GM21367 (cell line): ENCODE results near the gene WBP2NL.

Source experiments
- ATAC-seq: cut with Tn5 transposase; IDR thresholded peaks from one replicate; pipeline ENCODE4 v1.9.1; 2021; ENCODE audit not compliant: unreplicated experiment

Gene WBP2NL

DNA sequence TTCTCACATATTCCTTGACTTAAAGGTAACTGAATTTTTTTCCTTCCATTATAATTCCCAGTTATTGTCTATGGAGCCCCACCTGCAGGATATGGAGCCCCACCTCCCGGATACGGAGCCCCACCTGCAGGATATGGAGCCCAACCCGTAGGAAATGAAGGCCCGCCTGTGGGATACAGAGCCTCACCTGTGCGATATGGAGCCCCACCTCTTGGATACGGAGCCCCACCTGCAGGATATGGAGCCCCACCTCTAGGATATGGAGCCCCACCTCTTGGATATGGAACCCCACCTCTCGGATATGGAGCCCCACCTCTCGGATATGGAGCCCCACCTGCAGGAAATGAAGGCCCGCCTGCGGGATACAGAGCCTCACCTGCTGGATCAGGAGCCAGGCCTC, 28.1 kb downstream of the WBP2NL start:
- ATAC-seq, result no peak

DNA sequence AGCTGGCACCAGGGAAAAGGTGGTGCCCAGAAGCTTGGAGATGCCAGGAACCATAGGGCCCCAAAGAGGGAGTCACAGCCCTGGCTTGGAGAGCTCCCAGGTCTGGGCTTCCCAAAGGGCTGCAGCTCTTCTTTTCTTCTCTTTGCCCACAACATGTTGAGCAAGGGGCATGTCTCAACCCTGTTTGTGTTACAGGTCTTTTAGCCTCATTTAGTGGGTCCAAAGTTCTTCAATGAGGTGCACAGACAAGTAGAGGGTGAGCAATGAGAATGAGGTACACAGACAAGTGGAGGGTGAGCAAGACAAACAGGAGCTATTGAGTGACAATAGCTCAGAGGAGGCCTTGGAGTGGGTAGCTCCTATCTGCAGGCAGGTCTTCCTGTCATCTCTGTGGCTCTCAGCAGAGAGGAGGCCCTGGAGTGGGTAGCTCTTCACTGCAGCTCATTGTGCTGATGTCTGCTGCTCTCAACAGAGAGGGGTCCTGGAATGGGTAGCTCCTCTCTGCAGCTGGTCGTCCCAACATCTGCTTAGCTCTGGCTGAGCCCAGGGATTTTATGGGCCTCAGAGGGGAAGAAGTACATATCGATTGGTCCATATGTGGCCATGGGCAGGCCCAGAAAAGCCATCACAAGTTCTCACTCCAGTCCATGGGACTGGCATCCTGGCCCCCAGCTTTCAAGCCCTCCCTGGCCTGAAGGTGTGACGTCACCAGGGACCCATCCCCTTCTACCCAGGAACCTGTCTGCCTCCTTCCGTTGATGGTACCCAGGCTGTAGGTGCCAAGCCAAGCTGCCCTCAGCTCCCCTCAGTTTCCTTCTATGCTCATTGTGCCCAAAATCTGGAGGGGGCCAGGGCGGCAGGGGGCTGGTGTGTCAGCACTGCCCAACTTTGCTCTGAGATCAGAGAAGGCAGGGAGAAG, 34.9 kb downstream of the WBP2NL start:
- no peak for ATAC-seq

DNA sequence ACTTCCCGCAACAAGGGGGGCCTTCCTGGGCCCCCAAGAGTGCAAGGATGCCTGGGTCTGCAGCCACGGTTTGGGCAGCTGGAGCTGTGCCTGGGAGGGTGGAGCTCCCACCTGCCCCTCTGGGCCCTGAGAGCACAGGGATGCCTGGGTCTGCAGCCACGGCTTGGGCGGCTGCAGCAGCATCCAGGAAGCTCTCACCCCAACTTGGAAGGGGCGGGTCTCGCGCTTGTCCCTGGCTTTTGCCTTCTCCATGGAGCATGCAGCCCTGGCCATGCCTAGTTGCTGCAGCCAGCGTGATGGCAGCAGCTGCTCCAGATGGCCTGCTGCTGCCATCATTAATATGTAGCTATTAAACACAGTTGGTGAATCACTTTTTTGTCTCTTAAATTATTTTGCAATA, 36.7 kb downstream of the WBP2NL start:
- no peak for ATAC-seq

DNA sequence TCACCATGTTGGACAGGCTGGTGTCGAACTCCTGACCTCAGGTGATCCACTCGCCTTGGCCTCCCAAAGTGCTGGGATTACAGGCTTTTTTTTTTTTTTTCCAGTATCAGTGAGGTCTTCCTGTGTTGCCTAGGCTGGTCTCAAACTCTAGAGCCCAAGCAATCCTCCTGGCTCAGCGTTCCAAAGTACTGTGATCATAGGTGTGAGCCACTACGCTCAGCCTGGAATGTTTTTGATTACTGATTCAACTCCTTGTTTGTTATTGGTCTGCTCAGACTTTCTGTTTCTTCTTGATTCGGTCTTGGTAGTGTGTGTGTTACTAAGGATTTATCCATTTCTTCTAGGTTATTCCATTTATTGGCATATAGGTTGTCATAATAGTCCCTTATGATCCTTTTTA, 40.7 kb downstream of the WBP2NL start:
- no peak for ATAC-seq

DNA sequence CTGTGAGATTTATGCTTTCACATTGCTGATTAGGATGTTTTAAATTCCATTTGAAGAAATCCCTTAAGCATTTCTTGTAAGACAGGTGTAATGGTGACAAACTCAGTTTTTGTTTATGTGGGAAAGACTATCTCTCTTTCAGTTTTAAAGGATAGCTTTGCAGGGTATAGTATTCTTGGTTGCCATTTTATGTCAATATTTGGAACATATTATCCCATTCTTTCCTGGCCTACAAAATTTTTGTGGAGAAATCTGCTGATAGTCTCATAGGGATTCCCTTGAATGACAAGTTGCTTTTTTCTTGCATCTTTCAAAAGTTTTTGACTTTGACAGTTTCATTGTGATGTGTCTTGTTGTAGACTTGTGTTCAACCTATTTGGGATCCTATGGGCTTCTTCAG, 43.2 kb downstream of the WBP2NL start:
- ATAC-seq, result no peak

DNA sequence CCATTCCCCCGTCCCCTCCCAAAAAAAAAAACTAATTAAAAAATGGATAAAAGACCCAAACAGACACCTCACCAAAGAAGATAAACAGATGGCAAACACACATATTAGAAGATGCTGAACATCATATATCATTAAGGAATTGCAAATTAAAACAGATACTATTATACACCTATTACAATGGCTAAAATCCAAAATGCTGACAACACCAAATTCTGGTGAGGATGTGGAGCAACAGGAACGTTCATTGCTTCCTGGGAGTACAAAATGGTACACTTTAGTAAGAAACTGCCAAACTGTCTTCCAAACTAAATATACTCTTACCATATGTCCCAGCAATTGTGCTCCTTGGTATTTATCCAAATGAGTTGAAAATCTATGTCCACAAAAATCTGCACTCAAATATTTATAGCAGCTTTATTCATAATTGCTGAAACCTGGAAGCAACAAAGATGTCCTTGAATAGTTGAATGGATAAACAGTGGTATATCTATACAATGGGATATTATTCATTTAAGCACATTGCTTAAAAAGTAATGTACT, 52.1 kb downstream of the WBP2NL start:
- ATAC-seq, result no peak

DNA sequence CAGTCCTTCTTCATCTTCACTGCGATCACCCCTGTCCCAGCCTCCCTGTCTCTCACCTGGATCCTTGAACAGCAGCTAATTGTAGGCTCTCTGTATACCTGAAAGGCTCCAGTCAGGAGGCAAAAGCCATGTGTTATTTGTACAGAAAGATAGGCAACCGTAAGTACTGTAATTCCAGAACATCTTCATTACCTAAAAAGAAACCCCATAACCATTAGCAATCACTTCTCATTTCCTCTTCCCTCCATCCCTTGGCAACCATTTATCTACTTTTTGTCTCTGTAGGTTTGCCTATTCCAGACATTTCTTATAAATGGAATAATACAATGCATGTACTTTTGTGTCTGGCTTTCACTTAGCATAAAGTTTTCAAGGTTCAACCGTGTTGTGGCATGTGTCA, 54.2 kb downstream of the WBP2NL start:
- no peak for ATAC-seq

DNA sequence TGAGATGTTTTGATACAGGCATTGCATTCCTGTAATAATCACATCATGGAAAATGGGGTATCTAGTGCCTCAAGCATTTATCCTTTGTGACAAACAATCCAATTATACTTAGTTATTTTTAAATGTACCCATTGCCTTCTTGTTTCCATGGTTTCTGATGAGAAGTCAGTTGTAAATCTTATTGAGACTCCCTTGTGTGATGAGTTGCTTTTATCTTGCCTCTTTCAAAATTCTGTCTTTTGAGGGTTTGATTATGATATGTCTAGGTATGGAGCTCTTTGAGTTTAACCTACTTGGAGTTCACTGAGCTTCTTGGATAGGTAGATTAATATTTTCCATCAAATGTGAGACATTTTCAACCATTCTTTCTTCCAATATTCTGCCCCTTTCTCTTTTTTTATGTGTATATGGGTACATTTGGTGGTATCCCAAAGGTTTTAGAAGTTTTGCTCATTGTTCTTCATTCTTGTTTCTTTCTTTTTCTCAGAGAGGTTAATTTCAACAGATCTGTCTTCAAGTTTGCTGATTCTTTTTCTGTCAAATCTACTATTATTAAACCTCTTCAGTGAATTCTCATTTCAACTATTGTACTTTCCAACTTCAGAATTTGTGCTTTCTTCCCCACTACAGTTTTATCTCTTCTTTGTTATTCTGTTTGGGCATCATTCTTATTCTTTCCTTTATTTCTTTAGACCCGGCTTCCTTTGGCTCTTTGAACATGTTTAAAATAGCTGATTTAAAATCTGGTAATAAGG, 58.3 kb downstream of the WBP2NL start:
- ATAC-seq, result no peak

DNA sequence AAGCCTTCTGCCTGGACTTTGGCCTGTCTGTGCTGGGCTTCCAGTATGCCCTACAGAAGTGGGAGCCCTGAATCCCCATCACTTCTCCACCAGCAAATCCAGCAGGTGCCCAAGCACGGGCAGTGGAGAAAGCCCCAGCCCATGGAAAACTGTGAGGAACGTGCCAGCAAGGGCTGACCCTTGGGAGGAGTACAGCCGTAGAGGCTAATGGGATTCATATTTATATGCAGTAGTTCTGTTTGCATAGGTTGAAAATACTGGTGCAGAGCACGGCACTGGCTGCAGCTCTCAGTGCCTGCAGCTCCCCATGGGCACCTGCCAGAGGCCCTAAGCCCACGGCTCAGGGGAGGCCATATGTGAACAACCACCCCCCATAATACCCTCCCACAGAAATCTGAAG, 61.9 kb downstream of the WBP2NL start:
- no peak for ATAC-seq

DNA sequence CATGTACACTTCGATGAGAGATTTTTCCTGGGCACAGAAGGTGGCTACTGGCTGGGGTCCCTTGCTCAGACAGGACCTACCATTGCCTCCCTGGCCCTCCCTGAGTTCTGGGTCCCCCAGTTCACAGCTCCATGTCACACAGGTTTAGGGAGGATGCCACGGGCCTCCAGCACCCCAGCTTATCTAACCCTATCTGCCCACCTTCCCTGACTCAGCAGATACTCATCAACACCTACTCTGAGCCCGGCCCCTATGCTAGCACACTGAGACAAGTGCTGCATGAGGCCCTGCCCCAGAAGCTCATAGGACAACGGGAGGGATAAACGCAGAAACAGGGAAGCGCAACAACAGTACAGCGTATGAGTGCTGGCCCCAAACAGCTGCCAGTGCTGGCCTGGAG, 62.5 kb downstream of the WBP2NL start:
- no peak for ATAC-seq

DNA sequence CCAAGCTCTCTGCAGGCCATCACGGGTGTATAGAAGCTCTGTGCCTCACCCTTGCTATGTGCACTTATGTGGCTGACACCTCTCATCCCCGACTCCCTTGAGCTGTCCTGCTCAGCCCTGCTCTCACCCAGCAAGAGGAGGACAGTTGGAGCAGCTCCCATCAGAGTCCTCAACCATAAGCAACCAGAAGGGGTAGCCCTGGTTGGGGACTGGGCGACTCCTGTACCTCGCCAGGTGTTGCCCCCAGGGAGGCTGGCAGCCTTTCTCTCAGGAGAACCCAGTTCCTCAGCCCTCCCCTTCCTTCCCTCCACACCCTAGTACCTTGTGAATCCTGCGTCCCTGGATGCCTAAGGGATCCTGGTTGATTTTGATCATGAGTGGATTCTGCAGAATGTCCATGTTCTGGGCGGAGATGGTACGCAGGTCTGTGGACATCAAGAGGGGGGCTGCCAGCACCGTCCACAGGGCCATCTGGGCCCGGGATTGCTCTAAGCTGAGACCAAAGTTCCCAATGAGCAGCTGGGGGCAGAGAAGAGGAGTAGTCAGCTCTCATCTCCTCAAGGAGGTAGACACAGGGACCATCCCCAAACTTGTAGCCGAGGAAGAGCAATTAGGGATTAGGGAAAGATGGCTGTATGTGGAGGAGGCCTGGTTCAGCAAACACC, 64.0 kb downstream of the WBP2NL start:
- no peak for ATAC-seq

DNA sequence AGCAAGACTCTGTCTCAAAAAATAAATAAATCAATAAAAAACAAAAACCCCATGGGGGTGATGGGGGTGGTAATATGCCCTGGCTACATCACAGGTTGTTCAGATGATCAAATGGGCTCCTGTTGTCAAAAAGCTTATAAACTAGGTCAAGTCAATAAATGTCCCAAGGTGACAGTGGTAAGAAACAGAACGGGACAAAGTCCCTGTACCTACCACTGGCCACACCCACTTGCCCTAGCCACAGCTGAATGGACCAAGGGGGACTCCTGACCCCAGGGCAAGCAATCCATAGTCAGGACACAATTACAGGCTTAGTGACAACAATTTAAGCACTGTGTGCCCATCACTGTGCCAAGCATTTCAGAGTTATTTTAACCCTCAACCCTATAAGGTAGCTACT, 66.0 kb downstream of the WBP2NL start:
- no peak for ATAC-seq

DNA sequence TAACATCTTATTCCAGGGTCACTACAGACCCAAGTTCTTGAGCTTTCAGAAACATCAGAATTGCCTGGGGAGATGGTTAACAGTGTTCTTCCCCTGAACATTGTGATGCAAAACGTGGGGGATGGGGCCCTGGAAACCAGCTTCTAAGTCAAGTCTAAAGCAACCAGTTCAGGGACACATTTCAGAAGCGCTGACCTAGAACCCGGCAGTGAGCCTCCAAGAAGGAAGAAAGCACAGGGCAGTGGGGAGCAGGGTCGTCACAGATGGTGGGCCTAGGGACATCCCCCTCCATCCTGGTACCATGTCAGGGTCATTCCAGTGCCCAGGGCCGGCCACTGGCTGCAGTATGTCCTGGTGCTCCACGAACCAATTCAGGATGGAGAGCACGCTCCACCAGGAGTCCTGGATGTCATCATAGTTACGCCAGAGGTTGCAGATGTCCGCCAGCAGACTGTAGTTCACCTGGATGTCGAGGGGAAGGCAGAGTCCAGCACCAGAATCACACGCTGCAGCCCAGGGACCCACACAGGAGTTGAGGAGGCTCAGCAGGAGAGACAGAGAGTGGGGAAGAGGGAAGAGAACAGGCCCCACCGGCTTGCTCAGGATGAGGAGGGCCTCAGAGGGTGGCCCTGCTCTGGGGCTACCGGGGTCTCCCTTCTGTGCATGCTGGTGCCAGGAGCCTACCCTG, 67.0 kb downstream of the WBP2NL start:
- no peak for ATAC-seq

DNA sequence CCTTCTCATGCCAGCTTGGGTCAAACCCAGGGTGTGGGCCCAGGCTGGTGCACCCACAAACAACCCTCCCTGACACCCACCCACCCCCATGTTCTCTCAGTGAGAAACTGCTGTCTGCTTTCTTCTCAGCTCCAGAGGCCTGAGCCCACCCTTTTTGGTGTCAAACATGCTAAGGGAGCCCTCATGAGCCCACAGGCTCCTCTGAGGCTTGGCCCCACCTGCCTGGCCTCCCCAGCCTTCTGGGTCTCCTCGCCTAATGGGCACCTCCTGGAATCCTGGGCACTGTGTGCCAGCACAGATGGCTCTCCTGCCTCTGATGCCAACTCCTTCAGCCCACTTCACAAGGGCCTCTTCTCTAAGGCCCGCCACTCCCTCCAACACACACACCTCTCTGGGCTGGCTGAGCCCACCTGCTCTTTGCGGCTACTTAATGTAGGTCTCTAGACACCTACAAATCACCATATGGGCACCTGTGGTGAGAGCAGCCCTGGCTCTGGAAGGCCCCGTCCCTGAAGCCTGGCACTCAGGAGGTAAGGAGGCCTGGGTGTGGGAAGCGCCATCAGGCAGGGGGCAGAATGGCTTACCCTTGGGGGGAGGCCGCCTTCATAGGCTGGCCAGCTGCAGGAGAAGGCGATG, 67.7 kb downstream of the WBP2NL start:
- ATAC-seq, result no peak

DNA sequence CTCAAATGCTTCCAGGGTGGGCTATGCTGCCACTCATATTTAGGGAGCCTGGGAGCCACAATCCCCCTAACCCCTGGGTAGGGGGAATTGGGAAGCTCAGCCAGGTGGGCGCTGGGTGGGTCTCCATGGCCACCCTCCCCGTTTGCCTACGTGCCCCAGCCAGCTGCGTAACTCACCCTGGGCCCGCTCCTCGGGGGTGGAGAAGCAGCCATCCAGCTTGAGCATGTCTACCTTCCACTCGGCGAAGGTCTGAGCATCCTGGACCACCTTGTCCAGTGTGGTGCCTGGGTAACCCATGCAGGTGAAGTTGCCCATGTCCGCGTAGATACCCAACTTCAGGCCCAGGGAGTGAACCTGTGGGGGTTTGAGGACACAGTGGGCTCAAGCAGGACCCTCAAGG, 68.3 kb downstream of the WBP2NL start:
- no peak for ATAC-seq

DNA sequence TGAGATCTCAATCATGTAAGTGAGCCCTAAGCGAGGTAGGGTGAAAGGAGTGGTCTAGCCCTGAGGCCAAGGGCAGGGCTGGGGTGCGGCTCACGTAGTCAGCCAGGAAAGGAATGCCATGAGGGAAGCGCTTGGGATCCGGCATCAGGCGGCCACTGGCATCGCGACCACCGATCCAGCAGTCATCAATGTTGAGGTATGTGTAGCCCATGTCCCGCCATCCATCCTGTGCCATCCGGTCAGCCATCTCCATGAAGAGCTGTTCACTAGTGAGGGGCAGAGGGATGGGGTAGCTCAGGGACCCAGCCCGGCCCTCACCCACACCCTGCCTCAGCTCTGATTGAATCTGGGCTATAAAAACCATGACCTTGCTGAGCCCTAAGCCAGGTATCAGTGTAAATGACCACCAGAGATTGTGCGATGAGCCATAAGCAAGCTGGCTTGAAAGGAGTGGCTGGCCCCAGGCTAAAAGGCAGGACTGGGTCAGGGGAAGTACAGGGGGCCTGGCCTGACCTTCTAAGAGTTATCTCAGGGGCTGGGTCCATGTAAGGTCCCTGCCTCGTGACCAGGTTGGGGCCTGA, 69.2 kb downstream of the WBP2NL start:
- no peak for ATAC-seq

DNA sequence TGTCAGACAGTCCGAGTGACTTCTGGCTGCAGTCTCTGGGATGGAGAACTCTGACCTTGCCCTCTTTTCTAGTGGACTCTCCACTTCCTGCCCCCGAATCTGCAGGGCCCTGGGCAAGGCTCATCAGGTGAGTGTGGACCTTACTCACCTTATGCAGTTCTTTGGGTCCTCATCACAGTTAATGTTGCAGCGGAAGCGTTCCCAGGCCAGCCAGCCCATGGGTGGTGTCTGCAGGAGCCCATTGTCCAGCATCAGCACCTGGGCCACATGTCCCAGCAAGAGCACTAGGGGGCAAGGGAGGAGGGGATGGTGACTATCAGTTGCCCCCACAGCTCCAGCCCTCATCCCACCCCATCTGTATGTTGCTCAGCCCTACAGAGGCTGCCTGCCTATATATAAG, 69.7 kb downstream of the WBP2NL start:
- ATAC-seq, result no peak

DNA sequence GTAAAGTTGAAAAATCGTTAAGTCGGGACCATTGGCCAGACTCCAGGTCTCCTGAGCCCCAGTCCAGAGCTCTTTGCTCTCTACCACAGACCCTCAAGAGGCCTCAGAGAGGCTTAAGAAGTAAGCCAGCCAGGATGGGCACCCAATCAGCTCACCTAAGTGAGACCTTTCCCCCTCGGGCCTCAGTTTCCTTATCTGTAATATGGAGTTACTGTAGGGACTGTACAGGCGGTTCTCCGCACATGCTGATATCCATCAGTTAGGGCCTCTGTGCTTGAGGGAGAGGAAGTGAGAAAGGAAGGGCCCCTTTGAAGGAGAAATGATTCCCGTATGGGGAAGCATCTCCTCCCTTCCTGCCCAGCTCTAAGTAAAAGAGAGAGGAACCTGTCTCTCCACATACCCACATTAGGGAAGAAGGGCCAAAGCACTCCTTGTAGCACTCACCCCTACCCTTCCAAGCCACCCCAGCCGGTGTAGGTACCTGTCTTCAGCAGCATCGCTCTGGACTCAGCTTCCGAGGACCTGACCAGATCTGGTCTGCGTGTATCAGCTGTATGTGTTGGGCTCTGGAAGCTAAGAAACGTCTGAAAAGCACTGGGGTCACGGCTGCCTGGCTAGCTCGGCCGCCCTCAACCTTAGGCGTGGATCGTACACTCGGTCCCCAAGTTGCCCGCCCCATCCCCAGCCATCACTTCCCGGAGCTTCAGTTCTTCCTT, 71.4 kb downstream of the WBP2NL start:
- ATAC-seq, result no peak
